H9 (cell line): Measurements from ENCODE around the gene SPX. TPM values are rescaled to one million over a fixed set of nuclear protein-coding genes. Genes with fewer than 3 reads are reported as not detected.

ENCODE experiments used
- DNase-seq: peaks from one replicate; pipeline ENCODE4 v3.0.0-alpha.2; 2017
- H2AFZ ChIP-seq: one replicate; pipeline ENCODE4 v1.6.1; 2013; ENCODE audit warnings: mild to moderate bottlenecking, low read length, control low read depth, moderate library complexity
- H2AK5ac ChIP-seq: 2 replicates; pipeline ENCODE4 v1.6.1; 2013; ENCODE audit warnings: low read length, control low read depth, mixed read lengths; ENCODE audit not compliant: insufficient read length
- H2BK120ac ChIP-seq: one replicate; pipeline ENCODE4 v1.6.1; 2013; ENCODE audit warnings: low read depth, mild to moderate bottlenecking, low read length, control low read depth, inconsistent platforms; ENCODE audit not compliant: poor library complexity, severe bottlenecking
- H2BK12ac ChIP-seq: 2 replicates; pipeline ENCODE4 v1.6.1; 2013; ENCODE audit warnings: low read length, control low read depth, mixed read lengths, low read depth; ENCODE audit not compliant: insufficient read length
- H2BK15ac ChIP-seq: 2 replicates; pipeline ENCODE4 v1.6.1; 2013; ENCODE audit warnings: low read depth, low read length, control low read depth
- H2BK20ac ChIP-seq: one replicate; pipeline ENCODE4 v1.6.1; 2013; ENCODE audit warnings: low read depth, mild to moderate bottlenecking, low read length, control low read depth, inconsistent platforms; ENCODE audit not compliant: poor library complexity, severe bottlenecking
- H2BK5ac ChIP-seq: 2 replicates; pipeline ENCODE4 v1.6.1; 2013; ENCODE audit warnings: low read length, control low read depth, mixed read lengths; ENCODE audit not compliant: insufficient read length
- H3K14ac ChIP-seq: 2 replicates; pipeline ENCODE4 v1.6.1; 2013; ENCODE audit warnings: low read length, control low read depth; ENCODE audit not compliant: insufficient read depth
- H3K18ac ChIP-seq: 2 replicates; pipeline ENCODE4 v1.6.1; 2013; ENCODE audit warnings: low read depth, mild to moderate bottlenecking, mixed read lengths, low read length, control low read depth; ENCODE audit not compliant: insufficient read length
- H3K23ac ChIP-seq: 2 replicates; pipeline ENCODE4 v1.6.1; 2013; ENCODE audit warnings: low read length, control low read depth, mixed read lengths, low read depth; ENCODE audit not compliant: insufficient read length
- H3K23me2 ChIP-seq: 2 replicates; pipeline ENCODE4 v1.6.1; 2013; ENCODE audit warnings: low read depth, mild to moderate bottlenecking, mixed read lengths, low read length, control low read depth; ENCODE audit not compliant: insufficient read length, poor library complexity, severe bottlenecking
- H3K27ac ChIP-seq: 2 replicates; pipeline ENCODE4 v1.5.1; 2013; ENCODE audit warnings: low read length, control low read depth, mixed read lengths, low read depth; ENCODE audit not compliant: insufficient read length
- H3K27me3 ChIP-seq: 2 replicates; pipeline ENCODE4 v1.6.1; 2013; ENCODE audit warnings: low read length, control low read depth, inconsistent platforms; ENCODE audit not compliant: insufficient read depth
- H3K4ac ChIP-seq: 2 replicates; pipeline ENCODE4 v1.6.1; 2013; ENCODE audit warnings: low read depth, mild to moderate bottlenecking, control low read depth, inconsistent platforms, low read length, moderate library complexity
- H3K4me1 ChIP-seq: 2 replicates; pipeline ENCODE4 v1.6.1; 2013; ENCODE audit warnings: low read length, control low read depth, inconsistent platforms; ENCODE audit not compliant: insufficient read depth
- H3K4me2 ChIP-seq: 2 replicates; pipeline ENCODE4 v1.6.1; 2013; ENCODE audit warnings: low read length, control low read depth, mixed read lengths; ENCODE audit not compliant: insufficient read length, insufficient read depth
- H3K56ac ChIP-seq: 2 replicates; pipeline ENCODE4 v1.6.1; 2013; ENCODE audit warnings: low read depth, mild to moderate bottlenecking, mixed read lengths, low read length, control low read depth; ENCODE audit not compliant: insufficient read length
- H3K79me1 ChIP-seq: 2 replicates; pipeline ENCODE4 v1.6.1; 2013; ENCODE audit warnings: low read depth, mild to moderate bottlenecking, moderate library complexity, low read length, control low read depth, inconsistent platforms; ENCODE audit not compliant: insufficient read depth, poor library complexity, severe bottlenecking
- H3K79me2 ChIP-seq: 2 replicates; pipeline ENCODE4 v1.6.1; 2013; ENCODE audit warnings: low read length, control low read depth, inconsistent platforms; ENCODE audit not compliant: insufficient read depth
- H3K9ac ChIP-seq: 2 replicates; pipeline ENCODE4 v1.6.1; 2013; ENCODE audit warnings: low read length, control low read depth, mixed read lengths; ENCODE audit not compliant: insufficient read length; ENCODE audit errors: extremely low read depth
- H3K9me3 ChIP-seq: one replicate; pipeline ENCODE4 v1.6.1; 2013; ENCODE audit warnings: low read depth, low read length, inconsistent platforms; ENCODE audit not compliant: control insufficient read depth
- H3T11ph ChIP-seq: one replicate; pipeline ENCODE4 v1.6.1; 2013; ENCODE audit warnings: mild to moderate bottlenecking, low read length, control low read depth, inconsistent platforms
- H4K20me1 ChIP-seq: one replicate; pipeline ENCODE4 v1.6.1; 2013; ENCODE audit not compliant: control insufficient read depth, insufficient read length, insufficient read depth
- H4K5ac ChIP-seq: 2 replicates; pipeline ENCODE4 v1.6.1; 2013; ENCODE audit warnings: low read depth, mild to moderate bottlenecking, mixed read lengths, low read length, control low read depth; ENCODE audit not compliant: insufficient read length
- H4K8ac ChIP-seq: replicated peaks from 2 replicates; pipeline ENCODE4 v1.6.1; 2013; ENCODE audit warnings: low read length, control low read depth, mixed read lengths, low read depth; ENCODE audit not compliant: insufficient read length
- H4K91ac ChIP-seq: 2 replicates; pipeline ENCODE4 v1.6.1; 2013; ENCODE audit warnings: low read depth, mild to moderate bottlenecking, moderate library complexity, mixed read lengths, low read length, control low read depth; ENCODE audit not compliant: insufficient read length
- H3K27ac Mint-ChIP-seq, 3 experiments: 2 replicates in 2 of 3; 3 replicates in 1 of 3; pipeline ENCODE4 v1.8.0; 2020 to 2021; ENCODE audit warnings: mixed read lengths in 3 of 3, mild to moderate bottlenecking in 1 of 3, moderate library complexity in 1 of 3
- H3K27me3 Mint-ChIP-seq: 2 replicates; pipeline ENCODE4 v1.8.0; 2021; ENCODE audit warnings: low read depth, mild to moderate bottlenecking, moderate library complexity, mixed read lengths
- H3K36me3 Mint-ChIP-seq, 3 experiments: 2 replicates in 2 of 3; 3 replicates in 1 of 3; pipeline ENCODE4 v1.8.0; 2020 to 2021; ENCODE audit warnings: low read depth in 3 of 3, mixed read lengths in 3 of 3; ENCODE audit not compliant: insufficient read depth in 1 of 3
- H3K4me1 Mint-ChIP-seq, 2 experiments: 2 replicates each; pipeline ENCODE4 v1.8.0; 2020; ENCODE audit warnings: mixed read lengths in 2 of 2
- H3K4me3 Mint-ChIP-seq, 2 experiments: 2 replicates in 1 of 2; 3 replicates in 1 of 2; pipeline ENCODE4 v1.8.0; 2020 to 2021; ENCODE audit warnings: mild to moderate bottlenecking in 2 of 2, mixed read lengths in 2 of 2, moderate library complexity in 1 of 2
- H3K9me3 Mint-ChIP-seq, 2 experiments: 2 replicates in 1 of 2; 3 replicates in 1 of 2; pipeline ENCODE4 v1.8.0; 2020; ENCODE audit warnings: mild to moderate bottlenecking in 2 of 2, mixed read lengths in 2 of 2, moderate library complexity in 1 of 2
- CTCF ChIP-seq: fragments of 200-600 bp; sonication (generic); conservative IDR thresholded peaks from 3 replicates; pipeline ENCODE4 v1.8.0; 2021; ENCODE audit warnings: antibody characterized with exemption, mild to moderate bottlenecking
- WGBS: extraction: QIAGEN DNeasy Blood & Tissue Kit; methylation state at CpG from one replicate; pipeline ENCODE4 v1.1.7; 2013; ENCODE audit warnings: missing lambda C conversion rate, low lambda C conversion rate, mixed read lengths; ENCODE audit not compliant: insufficient read length; ENCODE audit errors: extremely low coverage; 5-methylcytosine and 5-hydroxymethylcytosine counted together
- total RNA-seq: library from RNA; stranded (reverse); gene quantifications from 2 replicates; pipeline ENCODE4 v1.2.1, GENCODE V29; 2021

The SPX gene
- total RNA-seq, 1 experiment from 2014 or later, result 0.35 TPM

GRCh38 chr12:21558100-21558679 is 32.1 kb downstream of the SPX start:
- no peak overlapping the region for H3K4ac ChIP-seq
- H2BK20ac ChIP-seq, result no peak overlapping the region
- H3K9me3 Mint-ChIP-seq, result no peaks in the 10 kb centered on the region; a peak in 3 of 5 replicates
- no peaks in the 10 kb centered on the region for H3K79me2 ChIP-seq
- no peak overlapping the region for H2AK5ac ChIP-seq
- no peak overlapping the region for H2BK15ac ChIP-seq
- no peak overlapping the region for H3K4me2 ChIP-seq
- no peaks in the 10 kb centered on the region for H3K36me3 Mint-ChIP-seq
- no peaks in the 10 kb centered on the region for H3K23me2 ChIP-seq
- no peaks in the 10 kb centered on the region for H3K27me3 Mint-ChIP-seq
- no peaks in the 10 kb centered on the region for H3K4me1 ChIP-seq
- H3K27ac Mint-ChIP-seq, result no peak overlapping the region
- no peak overlapping the region for H3K23ac ChIP-seq
- no peak overlapping the region for H4K8ac ChIP-seq
- WGBS, result no CpG with 5 or more reads among the region's 9 CpGs
- H3K4me1 Mint-ChIP-seq, result no peaks in the 10 kb centered on the region
- no peak for TF ChIP-seq CTCF
- H2BK12ac ChIP-seq, result no peak overlapping the region
- H3K18ac ChIP-seq, result no peak overlapping the region
- H3K9ac ChIP-seq, result no peak overlapping the region
- H2BK5ac ChIP-seq, result no peak overlapping the region
- no peak overlapping the region for H2BK120ac ChIP-seq
- H3T11ph ChIP-seq, result no peak overlapping the region
- H4K5ac ChIP-seq, result no peak overlapping the region
- H3K56ac ChIP-seq, result no peak overlapping the region
- no peaks in the 10 kb centered on the region for H3K79me1 ChIP-seq
- no peaks in the 10 kb centered on the region for H3K9me3 ChIP-seq
- no peaks in the 10 kb centered on the region for H4K20me1 ChIP-seq
- H3K4me3 Mint-ChIP-seq, result no peak overlapping the region
- H4K91ac ChIP-seq, result no peak overlapping the region
- H3K27ac ChIP-seq, result no peak overlapping the region
- no peak overlapping the region for H2AFZ ChIP-seq
- no peak overlapping the region for H3K14ac ChIP-seq
- H3K27me3 ChIP-seq, result no peaks in the 10 kb centered on the region
- DNase-seq, result no peak
